HG03442 (cell line): ENCODE data around the gene GLG1.
"Not testable (repeated sequence)": the region's sequence is repeated elsewhere in the genome, so short reads cannot be mapped to it uniquely, and the experiment has no call there.

Experiments used
- ATAC-seq: cut with Tn5 transposase; IDR thresholded peaks from one replicate; pipeline ENCODE4 v1.9.1; 2021; ENCODE audit warnings: mild to moderate bottlenecking, moderate library complexity; ENCODE audit not compliant: unreplicated experiment

GLG1 gene

GRCh38 chr16:74542911-74543578 lies 63.9 kb downstream of the GLG1 start:
- not testable (repeated sequence) for ATAC-seq

- ATAC-seq = not testable (repeated sequence)
These were observed 66.3 kb downstream of the GLG1 start for GRCh38 chr16:74540663-74541062.

DNA sequence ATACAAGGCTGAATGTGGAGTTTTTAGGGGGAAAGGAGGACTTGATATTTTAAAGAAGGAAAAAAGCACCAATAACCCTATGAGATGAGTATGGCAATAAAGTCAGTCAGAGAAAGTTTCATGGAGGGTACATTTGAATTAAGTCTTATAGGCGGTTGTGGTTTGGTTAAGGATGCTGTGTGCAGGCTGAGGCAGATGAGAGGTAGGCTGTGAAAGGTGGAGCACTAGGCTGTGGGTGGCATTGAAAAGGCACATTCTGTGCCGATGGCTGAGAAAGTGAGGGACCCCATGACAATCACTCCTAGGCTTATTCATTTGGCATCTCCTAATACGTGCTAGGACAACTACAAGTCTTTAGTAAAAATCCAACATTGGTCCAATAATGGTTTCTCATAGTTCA lies 68.1 kb downstream of the GLG1 start:
- not testable (repeated sequence) for ATAC-seq

DNA sequence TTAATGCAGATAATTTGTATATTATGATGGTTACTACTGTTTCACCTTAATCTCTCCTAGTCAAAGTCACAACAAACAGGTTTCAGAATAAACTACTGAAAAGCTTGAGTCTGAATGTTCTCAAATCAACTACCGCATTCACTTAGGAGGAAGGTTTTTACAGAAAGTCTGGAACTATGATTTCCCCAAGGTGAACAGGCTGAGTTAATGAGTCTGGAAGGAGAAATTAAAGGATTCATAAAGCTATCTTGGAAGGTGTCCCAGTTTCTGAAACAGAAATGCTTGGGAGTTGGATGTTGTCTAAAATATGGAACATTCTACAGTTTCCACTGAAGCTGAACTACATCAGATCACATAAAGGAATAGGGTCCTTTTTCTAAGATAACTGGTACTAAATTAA lies 69.2 kb downstream of the GLG1 start:
- ATAC-seq = not testable (repeated sequence)

DNA sequence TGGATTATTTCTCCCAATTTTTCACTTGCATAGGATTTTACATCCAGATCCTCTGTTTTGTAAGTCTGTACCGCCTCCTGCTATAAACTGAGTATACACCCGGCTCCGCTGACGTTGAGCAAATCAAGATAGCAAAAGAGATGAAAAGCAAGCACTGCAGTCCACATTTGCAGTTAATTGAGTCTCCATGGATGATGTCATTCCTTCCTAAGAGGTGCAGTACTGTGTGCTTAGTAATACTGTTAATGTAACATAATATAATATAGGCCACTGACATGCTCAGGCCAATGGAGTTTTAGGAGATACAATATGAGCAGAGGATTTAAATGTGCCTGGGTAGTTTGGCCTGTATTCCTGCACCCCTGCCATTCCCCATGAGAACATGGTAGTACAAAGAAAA lies 72.3 kb downstream of the GLG1 start:
- ATAC-seq = not testable (repeated sequence)

DNA sequence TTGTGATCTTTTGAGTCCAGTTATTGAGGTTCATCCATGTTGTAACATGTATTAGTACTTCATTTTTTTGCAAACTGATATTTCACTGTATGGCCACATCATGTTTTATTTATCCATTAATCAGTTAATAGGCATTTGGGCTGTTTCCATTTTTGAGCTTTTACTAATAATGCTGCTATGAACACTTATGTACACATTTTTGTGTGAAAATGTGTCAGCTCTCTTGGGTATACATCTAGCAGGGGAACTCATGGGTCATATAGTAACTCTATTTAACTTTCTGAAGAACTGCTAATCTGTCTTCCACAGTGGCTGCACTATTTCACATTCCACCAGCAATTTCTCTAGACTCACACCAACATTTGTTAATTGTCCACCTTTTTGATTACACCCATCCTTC lies 82.0 kb downstream of the GLG1 start:
- ATAC-seq = no peak

GRCh38 chr16:74524117-74524516 lies 82.8 kb downstream of the GLG1 start:
- ATAC-seq = no peak

- not testable (repeated sequence) for ATAC-seq
These were observed 83.2 kb downstream of the GLG1 start for GRCh38 chr16:74523706-74524105.

DNA sequence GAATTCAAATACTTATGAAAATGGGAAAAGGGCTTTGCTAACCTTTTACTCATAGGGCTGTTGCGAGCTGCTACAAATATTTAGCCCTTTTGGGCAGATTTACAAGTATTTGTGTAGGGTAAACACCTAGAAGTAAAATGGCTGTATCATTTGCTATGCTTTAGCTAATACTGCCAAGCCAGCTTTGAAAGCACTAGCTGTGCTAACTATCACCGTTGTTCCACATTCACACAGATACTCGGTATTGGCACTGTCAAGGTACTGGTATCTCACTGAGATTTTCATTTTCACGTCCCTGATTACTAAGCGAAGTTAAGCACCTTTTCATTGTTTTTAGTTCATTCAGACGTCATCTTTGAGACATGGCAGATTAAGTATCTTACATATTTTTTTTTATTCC lies 84.8 kb downstream of the GLG1 start:
- no peak for ATAC-seq

DNA sequence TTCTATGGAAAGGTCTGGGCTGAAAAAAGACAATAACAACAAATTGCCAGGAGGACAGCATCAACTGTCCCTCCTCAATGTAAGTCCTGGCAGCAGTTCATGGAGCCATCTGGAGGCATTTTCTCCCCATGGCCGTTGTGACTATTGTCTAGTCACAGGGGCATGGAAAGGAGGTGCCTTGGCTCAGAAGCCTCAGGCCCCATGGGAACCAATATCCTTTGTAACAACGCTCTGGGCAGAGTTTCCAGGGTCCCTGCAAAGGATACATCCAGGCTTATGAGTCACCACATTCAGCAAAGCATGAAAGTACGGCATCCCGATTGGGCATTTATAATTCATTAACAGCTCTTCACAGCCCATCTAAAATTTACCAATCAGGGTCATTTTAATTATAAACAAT lies 85.2 kb downstream of the GLG1 start:
- no peak for ATAC-seq

DNA sequence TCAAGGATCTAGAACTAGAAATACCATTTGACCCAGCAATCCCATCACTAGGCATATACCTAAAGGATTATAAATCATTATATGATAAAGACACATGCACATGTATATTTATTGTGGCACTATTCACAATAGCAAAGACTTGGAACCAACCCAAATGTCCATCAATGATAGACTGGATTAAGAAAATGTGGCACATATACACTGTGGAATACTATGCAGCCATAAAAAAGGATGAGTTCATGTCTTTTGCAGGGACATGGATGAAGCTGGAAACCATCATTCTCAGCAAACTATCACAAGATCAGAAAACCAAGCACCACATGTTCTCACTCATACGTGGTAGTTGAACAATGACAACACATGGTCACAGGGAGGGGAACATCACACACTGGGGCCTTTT lies 88.0 kb downstream of the GLG1 start:
- not testable (repeated sequence) for ATAC-seq

DNA sequence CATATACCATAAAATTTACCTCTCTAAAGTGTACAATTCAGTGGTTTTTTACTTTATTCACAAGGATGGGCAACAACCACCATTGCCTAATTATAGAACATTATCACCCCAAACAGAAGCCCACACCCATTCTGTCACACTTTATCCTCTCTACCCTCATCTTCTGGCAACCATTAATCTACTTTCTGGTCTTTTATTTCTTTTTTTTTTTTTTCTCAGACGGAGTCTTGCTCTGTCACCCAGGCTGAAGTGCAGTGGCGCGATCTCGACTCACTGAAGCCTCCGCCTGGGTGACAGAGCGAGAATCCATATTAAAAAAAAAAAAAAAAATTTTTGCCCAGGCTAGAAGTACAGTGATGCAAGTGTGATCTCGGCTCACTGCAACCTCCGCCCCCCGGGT lies 95.0 kb downstream of the GLG1 start:
- ATAC-seq = no peak

DNA sequence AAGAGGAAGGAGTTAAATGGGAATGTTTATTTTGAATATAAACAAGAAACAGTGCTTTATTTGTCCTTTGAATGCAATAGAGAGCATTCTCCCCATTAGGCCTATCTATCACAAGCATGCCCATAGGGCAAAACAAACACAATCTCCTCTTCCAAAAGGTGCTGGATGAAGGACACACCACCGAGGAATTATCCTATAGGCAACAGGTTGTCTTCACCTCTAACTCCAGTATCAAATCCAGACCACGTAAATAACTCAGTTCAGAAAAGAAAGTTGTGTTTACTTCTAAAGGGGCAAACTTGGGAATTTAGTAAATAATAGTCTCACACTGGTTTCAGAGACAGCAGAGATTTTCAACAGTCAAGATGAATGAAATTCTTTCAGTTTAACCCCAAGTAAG lies 101.9 kb downstream of the GLG1 start:
- no peak for ATAC-seq

GRCh38 chr16:74503412-74503811 lies 103.5 kb downstream of the GLG1 start:
- ATAC-seq = no peak

DNA sequence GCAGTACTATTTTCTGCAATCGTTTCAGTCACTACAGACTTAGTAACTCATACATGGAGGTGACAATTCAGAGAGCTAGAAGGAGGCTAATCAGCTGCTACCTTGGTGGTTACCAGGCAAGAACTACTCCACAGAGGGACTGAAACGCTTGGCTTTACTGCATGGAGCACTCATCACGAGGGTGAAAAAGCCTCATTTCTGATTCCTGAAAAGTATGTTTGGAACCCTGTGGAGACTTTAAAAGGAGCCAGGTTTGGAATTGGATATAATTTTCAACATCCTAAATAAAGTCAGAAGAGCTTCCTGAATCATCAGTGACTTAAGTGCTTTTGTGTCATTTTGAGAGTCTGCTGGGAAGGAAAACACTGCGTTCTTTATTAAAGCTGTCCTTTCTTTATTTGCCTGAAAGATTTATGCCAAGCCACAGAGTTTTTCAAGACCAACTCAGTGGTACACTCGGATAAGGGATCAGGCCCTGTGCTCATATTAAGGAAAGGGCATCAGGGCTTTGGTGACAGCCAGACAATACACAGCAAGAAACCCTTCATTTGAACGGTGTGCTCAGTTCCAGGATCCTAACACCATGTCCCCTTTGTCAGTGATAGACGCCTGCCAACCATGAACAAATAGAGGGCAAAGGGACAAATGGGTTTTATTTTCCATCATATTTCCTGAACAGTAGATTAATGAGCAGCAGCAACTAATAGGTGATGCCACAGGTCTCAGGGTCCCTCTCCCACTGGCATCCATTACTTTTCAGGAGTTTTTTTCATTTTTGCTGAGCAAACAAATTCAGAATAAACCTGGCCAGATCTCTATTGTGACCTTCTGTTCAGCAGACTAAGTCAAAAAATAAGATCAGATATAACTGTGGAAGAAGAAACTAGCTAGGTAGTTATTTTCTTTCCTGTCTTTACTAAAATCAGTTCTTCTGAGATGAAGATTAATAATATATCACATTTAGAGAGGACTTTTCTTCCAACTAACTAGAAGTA lies 105.1 kb downstream of the GLG1 start:
- no peak for ATAC-seq

GRCh38 chr16:74500907-74501306 lies 106.0 kb downstream of the GLG1 start:
- no peak for ATAC-seq

DNA sequence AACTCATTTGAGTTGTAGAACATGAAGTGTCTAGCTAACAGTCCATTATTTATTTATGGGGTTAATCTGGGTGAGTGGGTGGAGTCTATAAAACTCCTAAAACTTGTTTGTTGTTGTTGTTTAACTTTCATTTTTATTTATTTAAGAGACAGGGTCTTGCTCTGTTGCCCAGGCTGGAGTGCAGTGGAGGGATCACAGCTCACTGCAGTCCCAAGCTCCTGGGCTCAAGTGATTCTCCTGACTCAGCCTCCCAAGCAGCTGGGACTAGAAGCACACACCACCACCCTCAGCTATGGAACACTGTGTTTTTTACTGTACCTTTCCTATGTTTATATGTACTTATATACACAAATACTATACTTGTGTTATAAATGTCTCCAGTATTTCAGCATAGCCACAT lies 107.8 kb downstream of the GLG1 start:
- no peak for ATAC-seq

- ATAC-seq = no peak
These were observed 109.2 kb downstream of the GLG1 start for GRCh38 chr16:74497761-74498160.

DNA sequence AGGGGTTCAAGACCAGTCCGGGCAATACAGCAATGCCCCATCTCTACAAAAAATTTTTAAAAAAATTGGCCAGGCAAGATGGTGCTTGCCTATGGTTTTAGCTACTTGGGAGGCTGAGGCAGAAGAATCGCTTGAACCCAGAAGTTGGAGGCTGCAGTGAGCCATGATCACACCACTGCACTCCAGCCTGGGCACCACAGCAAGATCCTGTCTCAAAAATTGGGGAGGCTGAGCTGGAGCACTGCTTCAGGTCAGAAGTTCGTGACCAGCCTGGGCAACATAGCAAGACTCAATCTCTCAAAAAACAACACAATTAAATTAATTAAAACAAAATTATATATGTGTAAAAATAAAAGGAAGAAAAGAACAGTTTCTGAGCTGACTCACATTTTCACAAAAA lies 110.9 kb downstream of the GLG1 start:
- no peak for ATAC-seq

DNA sequence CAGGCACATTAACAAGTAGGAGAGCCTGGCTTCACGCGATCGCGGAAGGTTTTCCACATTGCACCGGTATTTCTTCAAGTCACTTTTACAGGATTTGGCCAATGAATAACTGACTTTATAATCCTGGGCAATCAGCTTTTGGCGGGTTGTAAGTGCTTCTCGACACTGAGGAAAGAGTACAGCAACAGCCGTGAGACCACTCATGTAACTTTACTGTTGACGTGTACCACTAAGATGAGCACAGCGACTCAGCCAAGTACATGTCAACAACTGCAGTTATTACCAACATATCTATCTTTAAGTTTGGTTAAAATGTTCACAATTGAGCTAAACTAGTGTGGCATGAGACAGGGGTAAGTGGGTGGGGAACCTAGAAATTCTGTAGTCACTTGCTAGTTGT lies 113.9 kb downstream of the GLG1 start:
- no peak for ATAC-seq

- ATAC-seq = no peak
These were observed 119.0 kb downstream of the GLG1 start for GRCh38 chr16:74487634-74488495.
